ENCODE data around the gene RAB31. TPM values are rescaled to one million over a fixed set of nuclear protein-coding genes. Genes with fewer than 3 reads are reported as not detected.

RAB31 gene
- total and polyA plus RNA-seq, 3 donors from 2014 or later, result 75.9 to 110 (median 81.5) TPM

- H3K4me1 ChIP-seq, result peaks cover 2% of the 10 kb centered on the region
- no peak for DNase-seq
- TF ChIP-seq POLR2A (IDR thresholded peaks at IDR 0.05), result no peak
- TF ChIP-seq, protein P1, sequence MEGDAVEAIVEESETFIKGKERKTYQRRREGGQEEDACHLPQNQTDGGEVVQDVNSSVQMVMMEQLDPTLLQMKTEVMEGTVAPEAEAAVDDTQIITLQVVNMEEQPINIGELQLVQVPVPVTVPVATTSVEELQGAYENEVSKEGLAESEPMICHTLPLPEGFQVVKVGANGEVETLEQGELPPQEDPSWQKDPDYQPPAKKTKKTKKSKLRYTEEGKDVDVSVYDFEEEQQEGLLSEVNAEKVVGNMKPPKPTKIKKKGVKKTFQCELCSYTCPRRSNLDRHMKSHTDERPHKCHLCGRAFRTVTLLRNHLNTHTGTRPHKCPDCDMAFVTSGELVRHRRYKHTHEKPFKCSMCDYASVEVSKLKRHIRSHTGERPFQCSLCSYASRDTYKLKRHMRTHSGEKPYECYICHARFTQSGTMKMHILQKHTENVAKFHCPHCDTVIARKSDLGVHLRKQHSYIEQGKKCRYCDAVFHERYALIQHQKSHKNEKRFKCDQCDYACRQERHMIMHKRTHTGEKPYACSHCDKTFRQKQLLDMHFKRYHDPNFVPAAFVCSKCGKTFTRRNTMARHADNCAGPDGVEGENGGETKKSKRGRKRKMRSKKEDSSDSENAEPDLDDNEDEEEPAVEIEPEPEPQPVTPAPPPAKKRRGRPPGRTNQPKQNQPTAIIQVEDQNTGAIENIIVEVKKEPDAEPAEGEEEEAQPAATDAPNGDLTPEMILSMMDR (IDR thresholded peaks at IDR 0.05), result no peak
- WGBS, 2 donors, result 88% methylated on average over 10 of the region's 10 CpGs
- no peaks in the 10 kb centered on the region for H3K27me3 ChIP-seq
- H3K4me3 ChIP-seq, result no peak overlapping the region
- no peaks in the 10 kb centered on the region for H3K36me3 ChIP-seq (ENCODE audit: low read depth, missing control alignments)
- intact Hi-C loops (cut with DNase I; ENCODE audit: low total_unique reads), result no loop called here
- no peaks in the 10 kb centered on the region for H3K9me3 ChIP-seq
- no peak overlapping the region for H3K27ac ChIP-seq
Observed at GRCh38 chr18:9714266-9715087, 6.4 kb downstream of the RAB31 start.

GRCh38 chr18:9715088-9715343 lies 6.9 kb downstream of the RAB31 start:
- 86 to 87% methylated on average over 3 of the region's 3 CpGs for WGBS, 2 donors
- Histone ChIP-seq H3K36me3 (ENCODE audit: low read depth, missing control alignments) (no peaks in the 10 kb centered on the region), H3K4me3 (no peak overlapping the region), H3K9me3 (no peaks in the 10 kb centered on the region), H3K27ac (no peak overlapping the region), H3K4me1 (peaks cover 2% of the 10 kb centered on the region), H3K27me3 (no peaks in the 10 kb centered on the region)
- TF ChIP-seq, protein P1 (IDR thresholded peaks at IDR 0.05), result no peak
- TF ChIP-seq POLR2A (IDR thresholded peaks at IDR 0.05), result no peak
- DNase-seq, result no peak
- intact Hi-C loops (cut with DNase I; ENCODE audit: low total_unique reads), result no loop called here

GRCh38 chr18:9715978-9716774 lies 8.1 kb downstream of the RAB31 start:
- Histone ChIP-seq H3K4me3 (no peak overlapping the region), H3K27ac (no peak overlapping the region), H3K4me1 (peaks cover 2% of the 10 kb centered on the region), H3K9me3 (no peaks in the 10 kb centered on the region), H3K27me3 (no peaks in the 10 kb centered on the region), H3K36me3 (ENCODE audit: low read depth, missing control alignments) (no peaks in the 10 kb centered on the region)
- DNase-seq, result no peak
- WGBS, 2 donors, result 76 to 81% methylated on average over 10 of the region's 10 CpGs
- intact Hi-C loops (cut with DNase I; ENCODE audit: low total_unique reads), result no loop called here
- no peak for TF ChIP-seq POLR2A (IDR thresholded peaks at IDR 0.05)
- TF ChIP-seq, protein P1 (IDR thresholded peaks at IDR 0.05), result no peak

DNA sequence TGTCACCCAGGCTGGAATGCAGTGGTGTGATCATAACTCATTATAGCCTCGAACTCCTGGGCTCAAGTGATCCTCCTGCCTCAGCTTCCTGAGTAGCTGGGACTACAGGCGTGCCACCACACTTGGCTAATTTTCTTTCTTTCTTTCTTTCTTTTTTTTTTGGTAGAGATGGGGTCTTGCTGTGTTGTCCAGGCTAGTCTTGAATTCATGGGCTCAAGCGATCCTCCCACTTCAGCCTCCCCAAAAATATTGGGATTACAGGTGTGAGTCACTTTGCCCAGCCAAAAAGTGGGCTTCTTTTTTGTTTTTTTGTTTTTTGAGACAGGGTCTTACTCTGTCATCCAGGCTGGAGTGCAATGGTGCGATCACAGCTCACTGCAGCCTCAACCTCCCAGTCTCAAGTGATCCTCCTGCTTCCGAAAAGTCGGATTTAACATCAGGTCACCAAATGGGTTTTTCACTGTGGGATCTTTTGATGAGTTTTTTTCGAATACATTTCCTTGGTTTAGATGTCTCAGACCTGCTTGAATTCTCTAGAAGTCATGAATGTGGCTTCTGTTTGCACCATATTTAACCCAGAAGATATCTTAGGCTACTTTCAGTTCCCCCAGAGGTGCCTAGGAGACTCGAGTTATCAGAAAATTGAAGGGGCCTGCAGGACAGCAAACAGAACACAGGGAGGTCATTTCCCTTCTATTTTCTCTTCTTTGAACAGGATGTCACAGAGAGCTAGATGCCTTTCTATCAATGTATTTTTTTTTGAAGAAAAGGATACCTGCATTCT lies 8.9 kb downstream of the RAB31 start:
- Histone ChIP-seq H3K4me3 (no peak overlapping the region), H3K27ac (no peak overlapping the region), H3K36me3 (ENCODE audit: low read depth, missing control alignments) (no peaks in the 10 kb centered on the region), H3K4me1 (peaks cover 2% of the 10 kb centered on the region), H3K27me3 (no peaks in the 10 kb centered on the region), H3K9me3 (no peaks in the 10 kb centered on the region)
- 84 to 86% methylated on average over 8 of the region's 8 CpGs for WGBS, 2 donors
- TF ChIP-seq POLR2A (IDR thresholded peaks at IDR 0.05), result no peak
- TF ChIP-seq, protein P1 (IDR thresholded peaks at IDR 0.05), result no peak
- intact Hi-C loops (cut with DNase I; ENCODE audit: low total_unique reads), result no loop called here
- DNase-seq, result no peak

Measured in testis (tissue), 3 donors.